ENCODE results near the gene TBC1D22A.

Gene TBC1D22A

GRCh38 chr22:46884365-46884764 is 121.9 kb downstream of the TBC1D22A start:
- no peak for DNase-seq (ENCODE audit: low read depth in 2 of 2)

GRCh38 chr22:46887978-46888377 is 125.5 kb downstream of the TBC1D22A start:
- no peak for DNase-seq (ENCODE audit: low read depth in 2 of 2)

- DNase-seq (ENCODE audit: low read depth in 2 of 2) = no peak
Measured at GRCh38 chr22:46890819-46891218, 128.4 kb downstream of the TBC1D22A start.

- no peak for DNase-seq (ENCODE audit: low read depth in 2 of 2)
Measured at GRCh38 chr22:46891382-46891951, 129.0 kb downstream of the TBC1D22A start.

GRCh38 chr22:46892866-46893265 is 130.4 kb downstream of the TBC1D22A start:
- DNase-seq (ENCODE audit: low read depth in 2 of 2) = no peak

GRCh38 chr22:46893281-46894020 is 131.0 kb downstream of the TBC1D22A start:
- DNase-seq (ENCODE audit: low read depth in 2 of 2) = no peak

GRCh38 chr22:46894081-46894671 is 131.7 kb downstream of the TBC1D22A start:
- no peak for DNase-seq (ENCODE audit: low read depth in 2 of 2)

GRCh38 chr22:46894851-46895640 is 132.6 kb downstream of the TBC1D22A start:
- no peak for DNase-seq (ENCODE audit: low read depth in 2 of 2)

GRCh38 chr22:46895753-46896152 is 133.3 kb downstream of the TBC1D22A start:
- no peak for DNase-seq (ENCODE audit: low read depth in 2 of 2)

GRCh38 chr22:46896166-46896565 is 133.7 kb downstream of the TBC1D22A start:
- no peak for DNase-seq (ENCODE audit: low read depth in 2 of 2)

GRCh38 chr22:46896568-46897245 is 134.3 kb downstream of the TBC1D22A start:
- no peak for DNase-seq (ENCODE audit: low read depth in 2 of 2)

GRCh38 chr22:46897246-46897623 is 134.8 kb downstream of the TBC1D22A start:
- no peak for DNase-seq (ENCODE audit: low read depth in 2 of 2)

- no peak for DNase-seq (ENCODE audit: low read depth in 2 of 2)
Measured at GRCh38 chr22:46900549-46900948, 138.1 kb downstream of the TBC1D22A start.

GRCh38 chr22:46902436-46902835 is 140.0 kb downstream of the TBC1D22A start:
- no peak for DNase-seq (ENCODE audit: low read depth in 2 of 2)

- no peak for DNase-seq (ENCODE audit: low read depth in 2 of 2)
Measured at GRCh38 chr22:46902998-46903916, 140.8 kb downstream of the TBC1D22A start.

GRCh38 chr22:46905415-46905814 is 143.0 kb downstream of the TBC1D22A start:
- no peak for DNase-seq (ENCODE audit: low read depth in 2 of 2)

- no peak for DNase-seq (ENCODE audit: low read depth in 2 of 2)
Measured at GRCh38 chr22:46905834-46906233, 143.4 kb downstream of the TBC1D22A start.

GRCh38 chr22:46906326-46907045 is 144.0 kb downstream of the TBC1D22A start:
- no peak for DNase-seq (ENCODE audit: low read depth in 2 of 2)

- DNase-seq (ENCODE audit: low read depth in 2 of 2) = no peak
Measured at GRCh38 chr22:46907241-46908215, 145.1 kb downstream of the TBC1D22A start.
